T follicular helper cell (primary cell): ENCODE results near the gene VAV2.
"Not testable (repeated sequence)": the region's sequence is repeated elsewhere in the genome, so short reads cannot be mapped to it uniquely, and the experiment has no call there.

Experiments used
- DNase-seq: peaks from one replicate; pipeline ENCODE4 v3.0.0-alpha.2; 2020; ENCODE audit warnings: low read depth

The VAV2 gene

DNA sequence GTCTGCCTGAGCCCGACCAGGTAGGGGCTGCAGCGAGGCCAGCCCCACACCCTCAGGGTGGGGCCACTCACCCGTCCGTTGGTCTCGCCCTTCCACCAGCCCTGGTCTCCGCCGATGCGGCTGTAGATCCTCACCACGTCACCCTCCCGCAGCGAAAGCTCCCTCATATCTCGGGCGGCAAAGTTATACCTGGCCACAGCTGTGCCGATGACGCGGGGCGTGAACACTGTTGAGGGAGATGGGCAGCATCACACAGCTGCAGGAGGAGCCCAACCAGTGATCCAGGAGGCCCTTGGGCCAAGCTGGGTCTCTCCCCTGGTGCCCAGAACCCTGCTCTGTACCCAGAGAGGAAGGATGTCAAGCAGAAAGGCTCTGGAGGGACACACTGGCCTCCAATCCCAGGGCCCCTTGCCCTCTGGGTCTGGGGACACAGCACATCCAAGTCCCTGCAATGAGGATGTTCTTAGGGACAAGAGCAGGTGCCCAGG lies 223.7 kb downstream of the VAV2 start:
- DNase-seq: no peak

GRCh38 chr9:133767625-133768024 lies 224.5 kb downstream of the VAV2 start:
- no peak for DNase-seq

DNA sequence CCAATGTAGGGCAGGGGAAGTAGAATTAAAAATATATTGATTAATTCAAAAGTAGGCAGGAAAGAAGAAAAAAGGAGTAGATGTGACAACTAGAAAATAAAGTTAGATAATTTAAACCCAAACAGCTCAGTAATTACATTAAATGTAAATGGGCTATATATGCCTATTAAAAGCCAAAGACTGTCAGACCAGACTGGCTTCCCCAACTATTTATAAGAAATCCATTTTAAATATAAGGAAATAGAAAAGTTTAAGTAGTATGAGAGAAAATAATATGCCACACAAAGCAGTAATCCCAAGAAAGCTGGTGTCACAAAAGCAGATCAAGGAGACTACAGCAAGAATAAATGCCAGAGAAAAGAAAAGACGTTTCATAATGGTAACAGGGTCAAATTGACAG lies 225.1 kb downstream of the VAV2 start:
- no peak for DNase-seq

DNA sequence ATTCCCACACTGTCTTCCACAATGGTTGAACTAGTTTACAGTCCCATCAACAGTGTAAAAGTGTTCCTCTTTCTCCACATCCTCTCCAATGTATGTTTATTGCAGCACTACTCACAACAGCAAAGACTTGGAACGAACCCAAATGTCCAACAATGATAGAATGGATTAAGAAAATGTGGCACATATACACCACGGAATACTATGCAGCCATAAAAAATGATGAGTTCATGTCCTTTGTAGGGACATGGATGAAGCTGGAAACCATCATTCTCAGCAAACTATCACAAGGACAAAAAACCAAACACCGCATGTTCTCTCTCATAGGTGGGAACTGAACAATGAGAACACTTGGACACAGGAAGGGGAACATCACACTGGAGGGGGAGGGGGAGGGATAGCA lies 225.9 kb downstream of the VAV2 start:
- not testable (repeated sequence) for DNase-seq

DNA sequence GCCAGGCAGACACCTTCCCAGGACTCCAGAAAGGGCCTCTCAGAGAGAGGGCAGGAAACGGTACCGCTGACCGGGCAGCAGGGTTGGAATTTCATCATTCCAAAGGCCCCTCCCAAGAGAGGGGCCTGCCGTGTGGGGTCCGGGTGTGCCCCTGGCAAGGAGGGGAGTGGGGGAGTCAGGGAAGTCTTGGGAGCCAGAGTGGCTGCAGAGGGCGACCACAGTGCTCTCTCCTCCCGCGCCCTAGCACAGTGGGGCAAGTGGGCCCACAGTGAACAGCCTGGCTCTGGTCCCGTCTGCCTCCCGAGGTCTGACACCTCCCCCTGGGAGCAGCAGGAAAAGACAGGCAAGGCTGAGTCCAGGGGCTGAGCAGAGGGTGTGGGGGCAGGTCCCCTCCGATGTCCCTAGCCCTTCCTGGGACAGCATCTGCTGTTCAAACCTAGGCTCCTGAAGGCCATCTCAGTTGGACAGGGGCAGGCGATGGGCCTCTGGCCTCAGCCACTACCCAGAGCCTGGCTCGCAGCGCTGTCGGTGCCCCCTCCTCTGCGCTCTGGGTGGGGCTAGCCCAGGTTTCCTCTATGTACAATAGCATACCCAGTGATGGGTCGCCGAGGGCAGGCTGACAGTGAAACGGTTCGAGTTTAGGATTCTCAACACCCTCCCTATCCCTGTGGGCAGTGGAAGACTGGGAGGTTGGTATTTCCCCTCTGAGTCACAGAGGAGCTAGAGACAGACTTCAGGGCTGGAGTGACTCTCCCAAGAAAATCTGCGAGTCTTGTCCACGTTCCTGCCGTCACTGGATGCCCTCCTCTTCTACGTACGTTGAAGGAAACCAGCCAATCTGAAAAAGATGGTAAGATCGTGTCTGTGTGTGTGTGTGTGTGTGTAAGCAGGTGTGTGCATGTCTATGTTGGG lies 228.6 kb downstream of the VAV2 start:
- DNase-seq: no peak

- DNase-seq: no peak
Measured at GRCh38 chr9:133762488-133763271, 229.4 kb downstream of the VAV2 start.

GRCh38 chr9:133761641-133762248 lies 230.4 kb downstream of the VAV2 start:
- no peak for DNase-seq

DNA sequence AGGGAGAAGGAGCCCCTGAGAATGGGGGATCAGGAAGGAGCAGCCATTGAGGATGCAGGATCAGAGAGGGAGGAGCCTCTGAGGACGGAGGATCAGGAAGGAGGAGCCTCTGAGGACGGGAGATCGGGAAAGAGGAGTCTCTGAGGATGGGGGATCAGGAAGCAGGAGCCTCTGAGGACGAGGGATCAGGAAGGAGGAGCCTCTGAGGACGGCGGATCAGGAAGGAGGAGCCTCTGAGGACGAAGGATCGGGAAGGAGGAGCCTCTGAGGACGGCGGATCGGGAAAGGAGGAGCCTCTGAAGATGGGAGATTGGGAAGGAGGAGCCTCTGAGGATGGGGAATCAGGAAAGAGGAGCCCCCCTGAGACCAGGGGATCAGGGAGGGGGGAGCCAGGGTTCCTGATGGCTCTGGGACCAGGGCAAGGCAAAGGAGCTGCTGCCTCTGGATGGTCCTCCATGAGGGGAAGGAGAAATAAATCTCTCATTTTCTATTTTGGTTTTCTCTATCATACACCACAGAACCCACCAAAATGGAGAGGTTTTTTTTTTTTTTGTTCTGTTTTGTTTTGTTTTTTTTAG lies 231.3 kb downstream of the VAV2 start:
- no peak for DNase-seq

GRCh38 chr9:133759946-133760345 lies 232.2 kb downstream of the VAV2 start:
- no peak for DNase-seq

DNA sequence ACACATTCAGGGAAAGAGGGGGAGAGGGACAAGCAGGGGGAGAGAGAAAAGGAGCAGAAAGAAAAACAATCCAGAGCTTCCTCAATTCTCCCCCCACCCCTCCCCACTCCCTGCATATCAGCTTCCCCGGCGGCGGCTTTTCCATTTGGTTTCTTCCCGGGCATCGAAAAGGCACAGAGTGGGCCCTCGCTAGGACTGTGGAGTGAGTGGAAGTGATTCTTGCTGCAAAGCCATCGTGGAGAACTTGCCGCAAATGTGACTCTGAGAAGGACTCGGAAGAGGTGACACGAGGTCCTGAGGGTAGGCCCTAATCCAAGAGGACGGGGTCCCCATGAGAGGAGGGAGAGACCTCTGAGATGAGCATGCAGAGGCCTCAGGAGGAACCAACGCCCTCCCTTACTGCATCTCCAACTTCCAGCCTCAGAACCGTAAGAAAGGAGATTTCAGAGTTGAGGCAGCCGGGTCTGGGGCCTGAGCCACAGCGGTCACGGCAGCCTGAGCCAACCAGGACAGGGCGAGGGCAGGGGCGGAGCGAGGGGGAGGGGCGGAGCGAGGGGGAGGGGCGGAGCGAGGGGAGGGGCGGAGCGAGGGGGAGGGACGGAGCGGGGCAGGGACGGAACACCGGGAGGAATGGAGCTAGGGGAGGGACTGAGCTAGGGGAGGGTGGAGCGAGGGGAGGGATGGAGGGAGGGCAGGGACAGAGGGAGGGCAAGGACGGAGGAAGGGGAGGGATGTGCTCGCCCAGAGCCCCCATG lies 232.8 kb downstream of the VAV2 start:
- DNase-seq: no peak

- no peak for DNase-seq
Measured at GRCh38 chr9:133758228-133758627, 233.9 kb downstream of the VAV2 start.

GRCh38 chr9:133754688-133755227 lies 237.4 kb downstream of the VAV2 start:
- no peak for DNase-seq

DNA sequence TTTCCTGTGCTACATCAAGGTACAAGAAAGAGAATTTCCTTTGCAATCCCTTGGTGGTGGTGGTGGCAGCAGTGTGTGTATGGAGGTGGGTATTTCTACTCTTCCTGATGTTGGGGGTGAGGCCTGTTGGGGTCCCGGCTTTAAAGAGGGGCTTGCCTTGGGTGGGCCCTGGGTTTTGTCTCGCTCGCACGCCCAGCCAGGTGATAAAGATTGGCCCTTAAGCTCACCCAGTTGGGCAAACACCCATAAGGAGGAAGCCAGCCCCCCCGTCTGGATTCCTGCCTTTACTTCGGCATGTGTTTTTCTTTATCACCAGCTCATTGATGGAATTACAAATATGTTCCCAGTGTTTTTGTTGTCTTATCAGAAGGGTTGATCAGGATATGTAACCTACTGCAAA lies 237.9 kb downstream of the VAV2 start:
- no peak for DNase-seq

DNA sequence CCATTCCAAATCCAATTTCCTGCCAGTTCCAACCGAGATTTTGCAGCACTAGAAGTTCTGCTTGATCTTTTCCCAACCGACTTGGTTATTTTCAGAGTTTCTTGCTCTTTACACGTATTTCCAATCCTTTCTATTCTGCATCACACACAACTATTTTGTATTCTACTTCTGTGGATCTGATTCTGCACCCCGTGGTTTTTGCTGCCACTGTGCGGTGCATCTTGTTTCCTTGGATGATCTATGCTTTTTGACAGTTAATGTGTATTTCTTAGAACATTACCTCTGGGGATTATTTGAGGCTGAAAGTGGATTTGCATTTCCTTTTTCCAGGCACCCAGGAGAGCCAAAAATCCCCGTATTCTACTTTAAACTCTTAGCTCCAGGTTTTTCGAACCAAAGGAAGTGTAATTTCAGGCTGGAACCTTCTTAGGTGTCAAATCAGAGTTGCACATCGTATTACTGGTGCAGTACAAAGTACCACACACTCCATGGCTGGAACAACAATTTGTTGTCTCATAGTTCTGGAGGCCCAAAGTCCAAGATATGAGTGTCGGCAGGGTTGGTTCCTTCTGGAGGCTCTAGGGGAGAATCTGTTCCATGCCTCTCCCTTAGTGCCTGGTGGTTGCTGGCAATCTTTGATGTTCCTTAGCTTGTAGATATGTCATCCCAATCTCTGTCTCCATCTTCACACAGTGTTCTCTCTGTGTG lies 239.2 kb downstream of the VAV2 start:
- no peak for DNase-seq

GRCh38 chr9:133750982-133751649 lies 241.0 kb downstream of the VAV2 start:
- DNase-seq: no peak

- no peak for DNase-seq
Measured at GRCh38 chr9:133747309-133747708, 244.8 kb downstream of the VAV2 start.

DNA sequence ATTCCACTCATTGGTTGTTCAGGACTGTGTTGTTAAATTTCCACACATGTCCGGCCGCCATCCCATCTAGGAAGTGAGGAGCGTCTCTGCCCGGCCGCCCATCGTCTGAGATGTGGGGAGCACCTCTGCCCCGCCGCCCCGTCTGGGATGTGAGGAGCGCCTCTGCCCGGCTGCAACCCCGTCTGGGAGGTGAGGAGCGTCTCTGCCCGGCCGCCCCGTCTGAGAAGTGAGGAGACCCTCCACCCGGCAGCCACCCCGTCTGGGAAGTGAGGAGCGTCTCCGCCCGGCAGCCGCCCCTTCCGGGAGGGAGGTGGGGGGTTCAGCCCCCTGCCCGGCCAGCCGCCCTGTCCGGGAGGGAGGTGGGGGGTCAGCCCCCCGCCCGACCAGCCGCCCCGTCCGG lies 247.6 kb downstream of the VAV2 start:
- not testable (repeated sequence) for DNase-seq

GRCh38 chr9:133742849-133743444 lies 249.2 kb downstream of the VAV2 start:
- peak; percentile 62 for DNase-seq

DNA sequence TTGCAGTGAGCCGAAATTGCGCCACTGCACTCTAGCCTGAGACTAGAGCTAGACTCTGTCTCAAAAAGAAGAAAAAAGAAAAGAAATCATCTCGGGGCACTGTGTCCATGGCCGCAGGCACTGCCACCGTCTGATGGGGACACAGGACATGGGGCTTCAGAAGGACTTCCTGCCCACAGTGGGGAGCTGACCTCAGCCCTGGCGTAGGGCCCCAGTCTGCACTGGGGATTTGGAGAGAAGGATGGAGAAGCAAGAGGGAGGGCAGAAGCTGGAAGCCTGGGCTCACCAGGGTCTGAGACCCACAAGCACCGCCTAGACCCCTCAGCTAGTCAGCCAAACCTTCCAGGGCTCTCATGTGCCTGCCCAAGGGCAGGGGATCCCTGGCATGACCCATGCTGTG lies 249.9 kb downstream of the VAV2 start:
- no peak for DNase-seq
